CD4-positive, alpha-beta memory T cell (primary cell): ENCODE data around the gene EML3. TPM values are rescaled to one million over a fixed set of nuclear protein-coding genes. Genes with fewer than 3 reads are reported as not detected.

Source experiments
- CTCF ChIA-PET: fragments of 350-600 bp; sonication (Branson Sonifier 250); formaldehyde crosslinking; loops from one replicate; lab custom pipeline; 2021; ENCODE audit warnings: inconsistent platforms; ENCODE audit not compliant: partially characterized antibody; lab: Charles Lee
- POLR2A ChIA-PET: fragments of 350-600 bp; sonication (Branson Sonifier 250); formaldehyde crosslinking; loops from one replicate; lab custom pipeline; 2021; ENCODE audit not compliant: partially characterized antibody; lab: Charles Lee
- DNase-seq, 5 donors: peaks; one replicate each; pipeline versions ENCODE4 v3.0.0 to v3.0.0-alpha.2; 2020 to 2022; ENCODE audit warnings: mixed read lengths in 1 of 5
- H3K27ac ChIP-seq: one replicate; pipeline ENCODE4 v1.7.0; 2013; ENCODE audit warnings: low read depth, low read length
- H3K27me3 ChIP-seq: 2 replicates; pipeline ENCODE4 v1.7.0; 2013; ENCODE audit warnings: mild to moderate bottlenecking, low read length, moderate library complexity; ENCODE audit not compliant: insufficient read depth
- H3K36me3 ChIP-seq: 2 replicates; pipeline ENCODE4 v1.7.0; 2013; ENCODE audit warnings: mild to moderate bottlenecking, low read length, moderate library complexity; ENCODE audit not compliant: insufficient read depth
- H3K4me1 ChIP-seq: 2 replicates; pipeline ENCODE4 v1.7.0; 2013; ENCODE audit warnings: mild to moderate bottlenecking, low read length, moderate library complexity; ENCODE audit not compliant: insufficient read depth
- H3K4me3 ChIP-seq, 2 donors: one replicate each; pipeline ENCODE4 v1.7.0; 2013; ENCODE audit warnings: low read length in 2 of 2, mild to moderate bottlenecking in 1 of 2
- H3K9me3 ChIP-seq, 2 donors: one replicate each; pipeline ENCODE4 v1.7.0; 2013; ENCODE audit warnings: low read length in 2 of 2, control low read depth in 1 of 2; ENCODE audit not compliant: control insufficient read depth in 1 of 2
- H3K27ac Mint-ChIP-seq, 7 donors: one replicate each; pipeline ENCODE4 v1.8.0; 2020 to 2021; ENCODE audit warnings: mixed read lengths in 7 of 7, mild to moderate bottlenecking in 6 of 7, inconsistent platforms in 3 of 7, moderate library complexity in 3 of 7
- H3K27me3 Mint-ChIP-seq, 2 donors: one replicate each; pipeline ENCODE4 v1.8.0; 2020 to 2021; ENCODE audit warnings: mixed read lengths in 2 of 2
- H3K36me3 Mint-ChIP-seq, 2 donors: one replicate each; pipeline ENCODE4 v1.8.0; 2020 to 2021; ENCODE audit warnings: mixed read lengths in 2 of 2, inconsistent platforms in 1 of 2, mild to moderate bottlenecking in 1 of 2
- H3K4me1 Mint-ChIP-seq, 4 donors: one replicate each; pipeline ENCODE4 v1.8.0; 2020 to 2021; ENCODE audit warnings: mixed read lengths in 4 of 4, mild to moderate bottlenecking in 1 of 4
- H3K4me3 Mint-ChIP-seq, 8 donors: one replicate each; pipeline ENCODE4 v1.8.0; 2020 to 2021; ENCODE audit warnings: mixed read lengths in 8 of 8, mild to moderate bottlenecking in 7 of 8, moderate library complexity in 6 of 8, inconsistent platforms in 3 of 8
- H3K9me3 Mint-ChIP-seq, 8 donors: one replicate each; pipeline ENCODE4 v1.8.0; 2020 to 2021; ENCODE audit warnings: mixed read lengths in 8 of 8, mild to moderate bottlenecking in 5 of 8, inconsistent platforms in 3 of 8, moderate library complexity in 1 of 8
- intact Hi-C: fragments of 100-400 bp; cut with micrococcal nuclease; formaldehyde crosslinking; loops from one replicate; pipeline ENCODE4 v1.15.1; 2023
- polyA plus RNA-seq, 2 donors: library from polyadenylated mRNA; unstranded; fragments of 300-500 nt; fragmentation: Illumina TruSeq; gene quantifications; one replicate each; pipeline ENCODE4 v1.2.3, GENCODE V29; 2021
- total RNA-seq, 2 experiments: library from RNA; stranded (reverse); gene quantifications; one replicate each; pipeline ENCODE4 v1.2.3, GENCODE V29; 2021

The EML3 gene
- total and polyA plus RNA-seq, 4 experiments from 2014 or later: 18.2 to 201 (median 108) TPM

DNA sequence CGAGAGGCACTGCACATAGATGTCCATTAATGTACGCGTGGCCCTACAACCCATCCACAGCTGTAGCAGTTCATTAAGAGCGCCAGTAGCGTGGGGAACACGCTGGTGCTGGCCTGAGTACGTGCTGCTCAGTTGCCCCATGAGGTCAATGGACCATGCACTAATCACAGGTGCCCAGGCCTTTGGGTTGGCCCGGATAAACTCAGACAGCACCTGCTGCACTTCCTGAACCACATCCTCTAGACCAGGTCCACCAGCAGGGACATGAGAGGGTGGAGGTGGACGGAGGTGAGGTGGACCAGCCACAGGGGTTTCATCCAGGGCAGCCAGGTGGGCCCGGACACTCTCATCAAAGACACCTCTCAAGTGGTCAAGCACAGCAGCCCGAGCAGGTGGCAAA is 36.9 kb upstream of the EML3 start:
- H3K9me3 ChIP-seq: no peaks in the 10 kb centered on the region
- no peak overlapping the region for H3K27ac ChIP-seq
- no peaks in the 10 kb centered on the region for H3K27me3 Mint-ChIP-seq
- peak overlapping the region in 1 of 8 donors; percentile 30 for H3K4me3 Mint-ChIP-seq
- H3K27ac Mint-ChIP-seq: peak overlapping the region in 3 of 7 donors; percentile 29 to 83 (median 55)
- peaks cover 0 to 36% of the 10 kb centered on the region in 2 donors for H3K36me3 Mint-ChIP-seq
- peaks cover 0 to 6% (median 0%) of the 10 kb centered on the region in 8 donors for H3K9me3 Mint-ChIP-seq
- H3K4me1 ChIP-seq: peaks cover 45% of the 10 kb centered on the region
- ChIA-PET CTCF (interaction anchor here (0.5 to 2.1 kb wide), 6 partner anchors 8 to 232 kb away, joined by 3 to 8 read pairs (median 4); partner anchors contain the start of genes C11orf98 and CSKMT), POLR2A (interaction anchor here (1.1 to 11.8 kb wide), 10 partner anchors 13 to 105 kb away, joined by 3 to 162 read pairs (median 10); partner anchors contain the start of genes B3GAT3, C11orf98, CSKMT and EEF1G)
- H3K36me3 ChIP-seq: peaks cover 18% of the 10 kb centered on the region
- H3K4me3 ChIP-seq: no peak overlapping the region
- peaks cover 20 to 63% (median 38%) of the 10 kb centered on the region in 4 donors for H3K4me1 Mint-ChIP-seq
- no peaks in the 10 kb centered on the region for H3K27me3 ChIP-seq
- no peak for DNase-seq
- intact Hi-C loops: no loop called here

DNA sequence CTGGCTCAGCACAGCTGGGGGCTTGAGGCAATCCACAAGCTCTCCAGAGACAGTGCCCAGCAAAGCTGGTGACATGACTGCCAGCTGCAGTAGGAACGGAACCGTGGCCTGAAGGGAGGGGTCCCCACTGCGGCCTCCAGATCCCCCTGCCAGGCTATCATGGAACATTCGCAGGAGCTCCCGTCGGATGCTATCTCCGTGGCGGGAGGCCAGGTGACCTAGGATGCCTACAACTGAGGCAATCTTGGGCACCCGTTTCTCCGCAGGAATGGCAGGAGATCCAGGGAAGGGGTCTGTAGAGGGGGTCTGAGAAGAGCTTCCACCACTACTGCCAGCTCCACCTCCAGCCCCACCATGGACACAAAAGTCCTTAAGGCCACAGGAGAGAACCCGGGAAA is 36.4 kb upstream of the EML3 start:
- no peak overlapping the region for H3K4me3 ChIP-seq
- peaks cover 21 to 67% (median 38%) of the 10 kb centered on the region in 4 donors for H3K4me1 Mint-ChIP-seq
- H3K9me3 ChIP-seq: no peaks in the 10 kb centered on the region
- ChIA-PET POLR2A (interaction anchor here (0.8 to 11.8 kb wide), 14 partner anchors 13 to 207 kb away, joined by 3 to 162 read pairs (median 8); partner anchors contain the start of genes B3GAT3, C11orf98, CSKMT and EEF1G), CTCF (interaction anchor here (0.5 to 2.1 kb wide), 5 partner anchors 16 to 233 kb away, joined by 3 to 8 read pairs (median 5); partner anchors contain the start of genes C11orf98 and CSKMT)
- intact Hi-C loops: no loop called here
- H3K27ac ChIP-seq: no peak overlapping the region
- no peaks in the 10 kb centered on the region for H3K27me3 Mint-ChIP-seq
- H3K4me3 Mint-ChIP-seq: peak overlapping the region in 2 of 8 donors; percentile 17 to 39
- no peak for DNase-seq
- H3K27ac Mint-ChIP-seq: peak overlapping the region in 1 of 7 donors; percentile 66
- no peaks in the 10 kb centered on the region for H3K27me3 ChIP-seq
- peaks cover 0 to 39% of the 10 kb centered on the region in 2 donors for H3K36me3 Mint-ChIP-seq
- peaks cover 48% of the 10 kb centered on the region for H3K4me1 ChIP-seq
- peaks cover 0 to 6% (median 0%) of the 10 kb centered on the region in 8 donors for H3K9me3 Mint-ChIP-seq
- H3K36me3 ChIP-seq: peaks cover 18% of the 10 kb centered on the region

DNA sequence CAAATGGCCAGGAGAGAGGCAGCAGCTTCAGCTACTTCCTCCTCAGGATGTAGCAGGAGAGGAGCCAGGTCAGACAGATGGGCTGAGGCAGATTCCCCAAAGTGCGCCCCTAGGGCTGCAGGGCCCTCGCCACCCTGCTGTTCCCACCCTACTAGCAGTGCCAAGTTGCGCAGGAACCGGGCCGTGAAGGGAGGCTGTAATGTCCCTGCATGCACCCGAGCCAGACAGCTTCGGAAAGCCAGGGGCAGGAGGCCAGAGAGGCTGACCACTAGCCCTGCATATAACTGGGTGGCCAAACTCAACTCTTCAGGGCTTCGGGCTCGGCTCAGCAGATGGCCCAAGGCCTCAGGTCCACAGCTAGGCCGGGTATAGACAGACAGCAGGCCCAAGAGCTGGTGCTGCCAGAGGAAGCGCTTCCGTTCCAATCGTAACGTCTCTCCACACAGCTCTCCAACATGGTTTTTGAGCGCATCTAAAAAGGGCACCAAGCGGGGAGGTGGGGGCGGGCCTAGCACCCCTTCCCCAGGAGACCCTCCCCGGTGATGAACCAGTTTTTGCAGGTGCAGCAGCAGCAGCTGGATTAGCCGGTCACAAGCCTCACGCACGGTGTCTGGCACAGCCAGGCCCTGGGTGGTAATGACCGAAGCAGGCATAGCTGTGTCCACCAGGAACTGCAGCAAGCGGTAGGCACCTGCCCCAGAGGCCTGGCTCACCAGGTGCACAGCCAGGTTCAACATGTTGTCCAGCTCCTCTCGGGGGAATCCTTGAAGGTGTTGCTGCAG is 35.8 kb upstream of the EML3 start:
- H3K27me3 Mint-ChIP-seq: no peaks in the 10 kb centered on the region
- Histone ChIP-seq H3K4me3 (no peak overlapping the region), H3K27me3 (no peaks in the 10 kb centered on the region), H3K36me3 (peaks cover 18% of the 10 kb centered on the region), H3K9me3 (no peaks in the 10 kb centered on the region), H3K27ac (no peak overlapping the region), H3K4me1 (peaks cover 48% of the 10 kb centered on the region)
- no peak for DNase-seq
- no peak overlapping the region for H3K4me3 Mint-ChIP-seq
- H3K36me3 Mint-ChIP-seq: peaks cover 0 to 36% of the 10 kb centered on the region in 2 donors
- POLR2A ChIA-PET: interaction anchor here (0.7 to 11.8 kb wide), 17 partner anchors 12 to 207 kb away, joined by 3 to 162 read pairs (median 6); partner anchors contain the start of genes B3GAT3, C11orf98, CSKMT and EEF1G
- peaks cover 0 to 2% (median 0%) of the 10 kb centered on the region in 8 donors for H3K9me3 Mint-ChIP-seq
- peaks cover 19 to 63% (median 35%) of the 10 kb centered on the region in 4 donors for H3K4me1 Mint-ChIP-seq
- CTCF ChIA-PET: interaction anchor here (1.1 to 2.1 kb wide), 5 partner anchors 16 to 56 kb away, joined by 3 to 8 read pairs (median 5); partner anchors contain the start of genes C11orf98 and CSKMT
- intact Hi-C loops: no loop called here
- H3K27ac Mint-ChIP-seq: peak overlapping the region in 1 of 7 donors; percentile 40

DNA sequence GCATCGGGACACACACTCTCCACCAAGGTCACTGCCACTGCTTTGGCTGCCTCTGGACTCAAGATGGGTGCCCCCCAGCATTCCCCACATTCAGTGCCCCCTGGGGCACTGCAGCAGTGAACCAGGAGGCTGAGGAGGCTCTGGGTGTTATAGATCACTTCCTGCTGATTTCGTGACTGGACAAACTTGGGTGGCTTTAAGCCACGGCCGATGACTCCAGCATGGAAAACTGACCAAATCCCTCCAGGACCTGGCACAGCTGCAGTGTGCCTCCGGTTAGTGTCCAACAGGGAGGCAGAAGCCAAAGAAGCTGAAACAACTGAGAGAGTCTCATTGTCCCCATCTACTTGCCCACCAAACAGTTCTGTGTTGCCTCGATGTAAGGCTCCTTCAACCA is 35.0 kb upstream of the EML3 start:
- no peaks in the 10 kb centered on the region for H3K9me3 Mint-ChIP-seq

DNA sequence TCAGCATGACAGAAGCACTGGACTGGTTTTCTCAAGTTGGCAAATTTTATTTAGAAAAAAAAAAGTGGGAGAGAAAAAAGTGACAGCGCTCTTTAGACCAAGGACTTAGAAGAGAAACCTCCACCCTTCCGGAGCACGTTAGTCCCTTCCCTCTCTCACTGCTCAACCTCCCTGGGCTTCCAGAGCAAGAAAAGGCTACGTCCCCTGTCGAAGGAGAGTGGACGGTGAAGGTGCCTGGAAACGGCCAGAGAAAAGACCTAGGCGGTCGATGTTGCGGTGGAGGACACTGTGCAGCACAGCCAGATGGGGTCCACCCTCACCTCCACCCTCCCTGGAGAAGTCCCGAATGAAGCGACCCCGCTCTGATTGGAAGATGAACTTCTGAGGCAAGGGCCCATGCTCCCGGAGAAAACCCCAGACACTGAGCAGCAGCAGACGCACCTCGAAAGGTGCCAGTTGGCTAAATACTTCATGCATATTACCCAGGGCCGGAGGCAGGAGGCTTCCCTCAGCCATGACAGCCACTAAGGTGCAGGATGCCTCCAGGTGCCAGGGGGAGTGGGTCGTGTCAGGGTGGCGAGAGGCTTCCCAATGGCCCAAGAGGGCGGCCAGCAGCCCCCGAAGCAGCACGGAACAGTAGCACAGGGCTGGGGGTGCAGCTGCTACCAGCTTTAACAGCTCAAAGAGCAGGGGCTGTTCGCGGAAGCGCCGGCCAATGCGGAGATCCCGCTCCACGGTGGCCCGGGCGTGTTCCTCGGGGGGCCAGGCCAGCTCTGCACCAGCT is 34.4 kb upstream of the EML3 start:
- ChIA-PET POLR2A (interaction anchor here (0.6 to 11.8 kb wide), 38 partner anchors 8 to 235 kb away, joined by 3 to 162 read pairs (median 8); partner anchors contain the start of genes B3GAT3, BSCL2, C11orf98 and CSKMT), CTCF (interaction anchor here (1.0 to 2.1 kb wide), 5 partner anchors 9 to 56 kb away, joined by 3 to 7 read pairs (median 3); partner anchors contain the start of gene TUT1)
- Histone ChIP-seq H3K4me1 (peaks cover 41% of the 10 kb centered on the region), H3K27ac (peak overlapping the region; percentile 92), H3K9me3 (no peaks in the 10 kb centered on the region), H3K36me3 (peaks cover 22% of the 10 kb centered on the region), H3K4me3 (peak overlapping the region in 1 of 2 donors; percentile 55), H3K27me3 (no peaks in the 10 kb centered on the region)
- H3K27me3 Mint-ChIP-seq: no peaks in the 10 kb centered on the region
- no peaks in the 10 kb centered on the region for H3K9me3 Mint-ChIP-seq
- peaks cover 0 to 32% of the 10 kb centered on the region in 2 donors for H3K36me3 Mint-ChIP-seq
- peak overlapping the region; percentile 84 to 99 (median 97) for H3K27ac Mint-ChIP-seq
- intact Hi-C loops: loop anchor here (1.0 to 2.0 kb wide), 5 partner anchors 18 to 62 kb away; partner anchors contain the start of genes C11orf98, CSKMT, EML3 and TUT1
- peaks cover 14 to 51% (median 29%) of the 10 kb centered on the region in 4 donors for H3K4me1 Mint-ChIP-seq
- peak overlapping the region; percentile 93 to 99 (median 95) for H3K4me3 Mint-ChIP-seq
- no peak for DNase-seq

More for the DNA sequence above, 35.0 kb upstream of the EML3 start:
- H3K4me1 Mint-ChIP-seq: peaks cover 18 to 57% (median 34%) of the 10 kb centered on the region in 4 donors
- H3K27ac Mint-ChIP-seq: peak overlapping the region in 2 of 7 donors; percentile 35 to 57
- Histone ChIP-seq H3K36me3 (peaks cover 21% of the 10 kb centered on the region), H3K27ac (no peak overlapping the region), H3K9me3 (no peaks in the 10 kb centered on the region), H3K4me1 (peaks cover 47% of the 10 kb centered on the region), H3K27me3 (no peaks in the 10 kb centered on the region), H3K4me3 (no peak overlapping the region)
- intact Hi-C loops: loop anchor here (2.0 kb wide), 2 partner anchors 17 to 57 kb away; partner anchors contain the start of genes C11orf98, CSKMT and TUT1
- H3K4me3 Mint-ChIP-seq: no peak overlapping the region
- DNase-seq: no peak
- POLR2A ChIA-PET: interaction anchor here (0.7 to 11.8 kb wide), 14 partner anchors 16 to 208 kb away, joined by 3 to 162 read pairs (median 9); partner anchors contain the start of genes B3GAT3, C11orf98, CSKMT and EEF1G
- CTCF ChIA-PET: interaction anchor here (1.1 to 2.1 kb wide), 3 partner anchors 36 to 55 kb away, joined by 3 to 8 read pairs (median 5); no protein-coding TSS in a partner anchor
- H3K36me3 Mint-ChIP-seq: peaks cover 0 to 34% of the 10 kb centered on the region in 2 donors
- H3K27me3 Mint-ChIP-seq: no peaks in the 10 kb centered on the region
